Measurements from ENCODE around the gene SLC10A7.
A peak's percentile ranks its signal among the peaks of the same experiment; 100 is the strongest.
"Not testable (repeated sequence)": the region's sequence is repeated elsewhere in the genome, so short reads cannot be mapped to it uniquely, and the experiment has no call there.

The SLC10A7 gene

GRCh38 chr4:146359771-146360170 is 162.0 kb downstream of the SLC10A7 start:
- DNase-seq (ENCODE audit: low read depth in 3 of 3) = no peak

DNA sequence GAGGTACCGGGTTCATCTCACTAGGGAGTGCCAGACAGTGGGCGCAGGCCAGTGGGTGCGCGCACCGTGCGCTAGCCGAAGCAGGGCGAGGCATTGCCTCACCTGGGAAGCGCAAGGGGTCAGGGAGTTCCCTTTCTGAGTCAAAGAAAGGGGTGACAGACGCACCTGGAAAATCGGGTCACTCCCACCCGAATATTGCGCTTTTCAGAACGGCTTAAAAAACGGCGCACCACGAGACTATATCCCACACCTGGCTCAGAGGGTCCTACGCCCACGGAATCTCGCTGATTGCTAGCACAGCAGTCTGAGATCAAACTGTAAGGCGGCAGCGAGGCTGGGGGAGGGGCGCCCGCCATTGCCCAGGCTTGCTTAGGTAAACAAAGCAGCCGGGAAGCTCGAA is 171.6 kb downstream of the SLC10A7 start:
- DNase-seq (ENCODE audit: low read depth in 3 of 3) = not testable (repeated sequence)

DNA sequence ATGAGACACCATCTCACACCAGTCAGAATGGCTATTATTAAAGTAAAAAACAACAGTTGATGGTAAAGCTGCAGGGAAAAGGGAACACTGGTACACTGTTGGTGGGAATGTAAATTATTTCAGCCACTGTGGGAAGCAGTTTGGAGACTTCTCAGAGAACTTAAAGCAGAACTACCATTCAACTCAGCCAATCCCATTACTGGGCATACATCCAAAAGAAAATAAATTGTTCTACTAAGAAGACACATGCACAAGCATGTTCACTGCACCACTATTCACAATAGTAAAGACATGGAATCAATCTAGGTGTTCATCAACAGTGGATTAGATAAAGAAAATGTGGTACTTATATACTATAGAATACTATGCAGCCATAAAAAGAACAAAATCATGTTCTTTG is 172.4 kb downstream of the SLC10A7 start:
- DNase-seq (ENCODE audit: low read depth in 3 of 3) = no peak

DNA sequence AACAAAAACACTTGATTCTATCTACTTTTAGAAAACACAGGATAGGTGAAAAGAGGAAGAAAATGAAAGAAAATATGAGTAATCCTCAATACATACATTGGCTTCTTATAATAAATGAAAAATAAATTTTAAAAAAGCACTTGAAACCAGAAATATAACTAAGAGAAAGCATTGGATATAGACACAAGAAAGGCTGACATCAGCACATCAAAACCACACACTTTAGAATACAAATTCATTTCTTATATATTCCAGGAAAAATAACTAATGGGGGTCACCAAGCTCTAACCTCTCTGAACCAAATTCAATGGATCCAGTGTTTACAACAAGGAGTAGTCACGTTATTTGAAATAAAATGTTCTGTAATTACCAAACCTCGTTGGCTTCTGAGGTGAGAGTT is 173.9 kb downstream of the SLC10A7 start:
- DNase-seq (ENCODE audit: low read depth in 3 of 3) = no peak

DNA sequence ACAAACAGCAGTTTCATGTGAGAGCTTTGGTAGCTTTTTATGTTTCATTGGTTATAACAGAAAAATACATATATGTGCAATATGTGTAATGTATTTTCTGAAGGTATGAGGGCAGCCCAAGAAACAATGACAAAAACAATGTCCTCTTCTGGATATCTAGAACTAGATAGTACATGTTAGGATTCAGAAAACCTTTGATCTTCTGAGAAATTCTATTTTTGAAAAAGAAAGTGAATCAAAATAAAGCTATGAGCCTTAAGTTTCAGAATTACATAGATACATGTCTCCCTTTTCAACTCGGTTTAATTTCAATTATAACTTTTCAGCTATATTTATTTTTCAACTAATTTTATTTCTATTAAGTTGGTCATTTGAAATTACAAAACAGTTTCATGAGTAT is 175.5 kb downstream of the SLC10A7 start:
- DNase-seq (ENCODE audit: low read depth in 3 of 3) = no peak

- no peak for DNase-seq (ENCODE audit: low read depth in 3 of 3)
Measured at GRCh38 chr4:146343776-146344175, 178.0 kb downstream of the SLC10A7 start.

DNA sequence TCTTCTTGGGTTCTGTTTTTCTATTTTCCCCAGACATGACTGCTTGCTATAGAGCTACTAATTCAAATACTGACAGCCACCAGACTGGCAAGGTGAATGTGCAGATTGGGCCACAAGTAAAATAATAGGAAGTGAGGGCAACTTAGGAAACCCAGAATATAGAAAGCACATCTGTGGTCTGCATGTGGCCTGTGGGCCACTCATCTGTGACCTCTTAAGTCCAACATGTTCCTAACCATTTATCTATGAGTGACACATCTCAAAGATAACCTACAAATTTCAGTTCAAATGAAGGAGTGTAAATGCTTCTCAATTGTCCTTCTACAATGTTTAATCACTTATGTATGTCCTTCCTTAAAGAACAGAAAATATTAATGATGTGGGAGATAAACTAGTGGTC is 178.5 kb downstream of the SLC10A7 start:
- DNase-seq (ENCODE audit: low read depth in 3 of 3) = no peak

GRCh38 chr4:146342600-146343192 is 179.0 kb downstream of the SLC10A7 start:
- DNase-seq (ENCODE audit: low read depth in 3 of 3) = no peak

GRCh38 chr4:146340798-146341197 is 180.9 kb downstream of the SLC10A7 start:
- no peak for DNase-seq (ENCODE audit: low read depth in 3 of 3)

DNA sequence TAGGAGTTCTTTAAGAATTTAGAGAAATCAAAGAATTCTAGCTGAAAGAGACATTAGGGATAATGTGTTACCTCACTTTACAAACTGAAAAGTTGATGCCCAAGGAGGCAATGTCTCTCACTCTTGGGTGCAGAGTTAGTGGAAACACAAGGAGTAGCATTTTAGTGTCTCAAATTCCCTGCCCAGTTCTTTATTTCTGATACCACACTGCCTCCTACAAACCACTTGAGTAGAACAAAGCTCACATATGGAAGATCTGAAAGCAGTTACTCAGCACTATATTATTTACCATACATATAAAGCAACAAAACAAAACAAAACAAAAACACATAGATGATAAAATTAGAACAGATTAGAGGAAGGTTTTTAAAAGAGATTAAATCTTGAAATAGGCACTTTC is 183.2 kb downstream of the SLC10A7 start:
- no peak for DNase-seq (ENCODE audit: low read depth in 3 of 3)

- no peak for DNase-seq (ENCODE audit: low read depth in 3 of 3)
Measured at GRCh38 chr4:146336410-146336807, 185.3 kb downstream of the SLC10A7 start.

- no peak for DNase-seq (ENCODE audit: low read depth in 3 of 3)
Measured at GRCh38 chr4:146335763-146336409, 185.9 kb downstream of the SLC10A7 start.

DNA sequence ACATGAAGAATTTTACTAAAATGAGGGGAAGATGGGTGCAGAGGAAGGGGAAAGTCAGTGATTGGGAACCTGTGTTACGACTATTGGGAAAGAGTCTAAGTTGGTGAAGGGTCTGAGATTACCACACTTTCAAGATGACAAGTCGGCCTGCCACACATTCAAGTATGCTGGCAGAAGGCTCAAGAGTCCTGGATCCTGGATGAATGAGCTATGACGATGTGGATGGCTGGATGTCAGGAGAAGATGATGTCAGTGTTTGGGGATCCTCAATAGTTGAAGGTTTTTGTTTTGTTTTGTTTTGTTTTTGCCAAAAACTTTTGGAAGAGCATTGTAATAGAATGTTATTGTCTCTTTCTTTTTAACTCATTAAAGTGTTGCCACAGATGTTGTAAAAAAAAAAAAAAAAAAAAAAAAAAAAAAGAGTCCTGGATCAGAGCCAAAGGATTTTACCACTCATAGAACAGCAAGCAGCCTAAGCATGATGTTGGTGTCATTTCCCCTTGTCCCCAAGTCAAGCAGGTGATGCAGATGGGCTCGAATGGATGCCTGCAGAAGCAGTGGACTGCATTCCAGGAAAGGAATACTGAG is 186.8 kb downstream of the SLC10A7 start:
- DNase-seq (ENCODE audit: low read depth in 3 of 3) = no peak

DNA sequence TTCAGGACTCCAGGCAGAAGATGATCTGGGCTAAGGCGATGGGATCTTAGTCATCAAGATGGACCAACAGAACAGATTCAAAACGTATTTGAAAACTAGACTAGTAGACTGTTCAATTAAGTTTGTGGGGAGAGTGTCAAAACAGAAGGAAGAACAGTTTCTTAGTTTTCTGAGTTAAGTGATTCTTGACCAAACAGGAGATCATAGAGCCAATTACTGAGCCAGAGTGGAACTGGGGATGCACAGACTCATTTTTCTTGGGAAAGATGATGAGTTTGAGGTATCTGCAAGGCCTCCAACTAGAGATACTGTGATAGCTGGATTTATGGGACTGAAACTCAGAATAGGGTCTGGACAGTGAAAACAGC is 187.9 kb downstream of the SLC10A7 start:
- no peak for DNase-seq (ENCODE audit: low read depth in 3 of 3)

GRCh38 chr4:146333187-146333894 is 188.4 kb downstream of the SLC10A7 start:
- peak in 1 of 3 donors; percentile 28 for DNase-seq (ENCODE audit: low read depth in 3 of 3)

DNA sequence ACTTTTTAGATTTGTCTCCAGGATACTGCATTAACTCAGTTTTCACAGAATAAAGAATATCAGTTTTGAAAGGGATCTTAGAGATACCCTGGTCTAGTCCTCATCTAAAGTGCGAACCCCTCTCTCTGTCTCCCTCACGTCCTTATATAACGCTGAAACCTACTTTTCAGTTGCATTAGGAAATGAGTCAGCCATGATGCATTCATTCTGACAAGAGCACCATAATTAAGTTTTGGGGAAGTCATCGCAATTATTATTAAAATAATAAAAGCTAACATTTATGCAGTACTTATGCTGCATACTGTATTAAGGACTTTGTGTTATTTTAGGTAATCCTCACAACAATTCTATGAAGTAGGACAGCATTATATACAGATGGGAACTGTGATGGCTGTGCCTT is 191.3 kb downstream of the SLC10A7 start:
- DNase-seq (ENCODE audit: low read depth in 3 of 3) = no peak

DNA sequence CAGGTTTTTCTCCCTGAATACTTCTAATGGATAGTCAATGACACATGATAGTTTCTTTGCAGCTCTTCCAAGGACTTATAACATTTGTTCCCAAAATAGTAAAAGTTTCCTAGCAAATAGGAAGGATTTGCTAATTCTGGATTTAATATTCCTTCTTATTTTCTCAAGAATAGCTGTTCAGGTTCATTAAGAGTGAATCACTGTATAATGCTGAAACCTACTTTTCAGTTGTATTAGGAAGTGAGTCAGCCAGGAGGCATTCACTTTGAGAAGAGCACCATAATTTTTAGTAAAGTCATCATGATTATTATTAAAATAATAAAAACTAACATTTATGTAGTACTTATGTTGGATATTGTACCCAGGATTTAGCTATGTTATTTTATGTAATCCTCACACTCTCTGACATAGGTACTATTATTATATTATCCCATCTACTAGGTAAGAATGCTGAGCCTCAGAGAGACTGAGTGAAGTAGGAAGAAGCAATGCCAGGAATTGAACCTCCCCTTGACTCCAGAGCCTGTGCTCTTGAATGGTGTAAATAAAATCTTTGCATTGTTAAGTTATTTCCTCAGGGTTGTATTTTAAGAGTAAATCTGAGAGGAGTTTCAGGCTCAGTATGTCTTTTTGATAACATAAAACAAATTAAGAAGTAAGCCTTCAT is 192.6 kb downstream of the SLC10A7 start:
- no peak for DNase-seq (ENCODE audit: low read depth in 3 of 3)

GRCh38 chr4:146327859-146328650 is 193.7 kb downstream of the SLC10A7 start:
- no peak for DNase-seq (ENCODE audit: low read depth in 3 of 3)

GRCh38 chr4:146318894-146319293 is 202.8 kb downstream of the SLC10A7 start:
- no peak for DNase-seq (ENCODE audit: low read depth in 3 of 3)

- DNase-seq (ENCODE audit: low read depth in 3 of 3) = no peak
Measured at GRCh38 chr4:146317783-146318182, 204.0 kb downstream of the SLC10A7 start.

DNA sequence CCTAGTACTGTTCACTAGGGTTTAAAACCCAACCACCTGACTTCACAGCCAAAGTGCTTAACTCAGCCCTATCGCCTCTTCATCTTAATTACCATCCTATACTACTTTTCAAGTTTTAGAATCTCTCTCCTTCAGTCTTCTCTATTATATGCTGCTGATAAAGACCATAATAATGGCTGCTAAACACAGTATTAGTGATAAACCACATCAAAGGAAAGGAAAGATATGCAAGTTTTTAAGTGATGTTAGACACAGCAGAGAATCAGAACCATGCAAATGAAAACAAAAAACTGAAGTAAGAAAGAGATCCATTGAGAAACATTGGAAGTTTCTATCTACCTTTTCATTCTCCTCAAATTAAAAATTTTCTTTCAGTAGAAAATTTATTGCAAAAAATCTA is 206.6 kb downstream of the SLC10A7 start:
- no peak for DNase-seq (ENCODE audit: low read depth in 3 of 3)

Measured in stimulated activated CD4-positive, alpha-beta T cell treated with anti-CD3 and anti-CD28 coated beads, TNF-alpha, amount 100 ng/mL, for 48 hours (primary cell).